Activated T-helper 1 cell treated with anti-CD3 and anti-CD28 coated beads, Interleukin-12 subunit alpha, Interleukin-12 subunit beta, Interleukin-2, Interleukin-4 antibody, amounts not matched to agents 30 ng/mL and 10 ng/mL and 1 ng/mL, durations not matched to agents 14 hours and 24 hours and 36 hours (primary cell): ENCODE data around the gene PIP5K1B. TPM values are rescaled to one million over a fixed set of nuclear protein-coding genes. Genes with fewer than 3 reads are reported as not detected.
"Not testable (repeated sequence)": the region's sequence is repeated elsewhere in the genome, so short reads cannot be mapped to it uniquely, and the experiment has no call there.

Source experiments
- DNase-seq: peaks from one replicate; pipeline ENCODE4 v3.0.0; 2021; ENCODE audit warnings: low spot score
- H3K27ac Mint-ChIP-seq: one replicate; pipeline ENCODE4 v1.8.0; 2021; ENCODE audit warnings: mild to moderate bottlenecking, mixed read lengths
- H3K27me3 Mint-ChIP-seq: one replicate; pipeline ENCODE4 v1.8.0; 2022; ENCODE audit warnings: mild to moderate bottlenecking, moderate library complexity, mixed read lengths; ENCODE audit not compliant: insufficient read depth
- H3K36me3 Mint-ChIP-seq: one replicate; pipeline ENCODE4 v1.8.0; 2021; ENCODE audit warnings: low read depth, mixed read lengths
- H3K4me1 Mint-ChIP-seq: one replicate; pipeline ENCODE4 v1.8.0; 2021; ENCODE audit warnings: low read depth, mixed read lengths
- H3K4me3 Mint-ChIP-seq: one replicate; pipeline ENCODE4 v1.8.0; 2021; ENCODE audit warnings: mild to moderate bottlenecking, moderate library complexity, mixed read lengths
- H3K9me3 Mint-ChIP-seq: one replicate; pipeline ENCODE4 v1.8.0; 2021; ENCODE audit warnings: mixed read lengths
- intact Hi-C: fragments of 100-400 bp; cut with micrococcal nuclease; formaldehyde crosslinking; loops from one replicate; pipeline ENCODE4 v1.15.1; 2024
- total RNA-seq: library from RNA; stranded (reverse); gene quantifications from 2 replicates; pipeline ENCODE4 v1.2.3, GENCODE V29; 2022

Gene PIP5K1B
- total RNA-seq, 1 donor from 2014 or later = 77.4 TPM

GRCh38 chr9:69036309-69036708 is 331.3 kb downstream of the PIP5K1B start:
- Mint-ChIP-seq H3K27ac (peak overlapping the region; percentile 78), H3K27me3 (no peaks in the 10 kb centered on the region), H3K36me3 (peaks cover 7% of the 10 kb centered on the region), H3K4me3 (peak overlapping the region; percentile 88), H3K9me3 (no peaks in the 10 kb centered on the region), H3K4me1 (peaks cover 9% of the 10 kb centered on the region)
- intact Hi-C loops = loop anchor here (5.0 kb wide), 6 partner anchors 64 to 1376 kb away; partner anchors contain the start of genes KLF9 and TJP2
- no peak for DNase-seq

- H3K27ac Mint-ChIP-seq = peak overlapping the region; percentile 78
- intact Hi-C loops = loop anchor here (5.0 kb wide), 6 partner anchors 64 to 1376 kb away; partner anchors contain the start of genes KLF9 and TJP2
- peaks cover 7% of the 10 kb centered on the region for H3K36me3 Mint-ChIP-seq
- no peaks in the 10 kb centered on the region for H3K9me3 Mint-ChIP-seq
- no peak for DNase-seq
- peak overlapping the region; percentile 88 for H3K4me3 Mint-ChIP-seq
- peaks cover 8% of the 10 kb centered on the region for H3K4me1 Mint-ChIP-seq
- H3K27me3 Mint-ChIP-seq = no peaks in the 10 kb centered on the region
Observed at GRCh38 chr9:69036799-69037198, 331.8 kb downstream of the PIP5K1B start.

GRCh38 chr9:69040646-69041045 is 335.6 kb downstream of the PIP5K1B start:
- peaks cover 24% of the 10 kb centered on the region for H3K4me1 Mint-ChIP-seq
- intact Hi-C loops = no loop called here

GRCh38 chr9:69044240-69045219 is 339.5 kb downstream of the PIP5K1B start:
- DNase-seq = no peak
- peak overlapping the region; percentile 61 for H3K4me3 Mint-ChIP-seq

More at GRCh38 chr9:69040646-69041045, 335.6 kb downstream of the PIP5K1B start:
- H3K27me3 Mint-ChIP-seq = no peaks in the 10 kb centered on the region
- no peak overlapping the region for H3K27ac Mint-ChIP-seq
- no peak for DNase-seq
- H3K9me3 Mint-ChIP-seq = no peaks in the 10 kb centered on the region
- H3K36me3 Mint-ChIP-seq = peaks cover 12% of the 10 kb centered on the region
- no peak overlapping the region for H3K4me3 Mint-ChIP-seq

GRCh38 chr9:69045821-69046220 is 340.8 kb downstream of the PIP5K1B start:
- H3K27ac Mint-ChIP-seq = no peak overlapping the region
- DNase-seq = no peak
- peaks cover 19% of the 10 kb centered on the region for H3K4me1 Mint-ChIP-seq
- H3K4me3 Mint-ChIP-seq = no peak overlapping the region
- peaks cover 13% of the 10 kb centered on the region for H3K36me3 Mint-ChIP-seq
- H3K27me3 Mint-ChIP-seq = no peaks in the 10 kb centered on the region
- intact Hi-C loops = no loop called here
- no peaks in the 10 kb centered on the region for H3K9me3 Mint-ChIP-seq

More at GRCh38 chr9:69044240-69045219, 339.5 kb downstream of the PIP5K1B start:
- Mint-ChIP-seq H3K27ac (peak overlapping the region; percentile 87), H3K36me3 (peaks cover 13% of the 10 kb centered on the region), H3K9me3 (no peaks in the 10 kb centered on the region), H3K4me1 (peaks cover 19% of the 10 kb centered on the region), H3K27me3 (no peaks in the 10 kb centered on the region)
- intact Hi-C loops = no loop called here

- no peaks in the 10 kb centered on the region for H3K9me3 Mint-ChIP-seq
- no peak overlapping the region for H3K4me3 Mint-ChIP-seq
- H3K27ac Mint-ChIP-seq = no peak overlapping the region
- peaks cover 11% of the 10 kb centered on the region for H3K36me3 Mint-ChIP-seq
- H3K4me1 Mint-ChIP-seq = peaks cover 19% of the 10 kb centered on the region
- H3K27me3 Mint-ChIP-seq = no peaks in the 10 kb centered on the region
- intact Hi-C loops = no loop called here
- DNase-seq = no peak
Observed at GRCh38 chr9:69046723-69047122, 341.7 kb downstream of the PIP5K1B start.

- Mint-ChIP-seq H3K4me3 (no peak overlapping the region), H3K27ac (no peak overlapping the region), H3K36me3 (peaks cover 11% of the 10 kb centered on the region), H3K4me1 (peaks cover 19% of the 10 kb centered on the region), H3K9me3 (no peaks in the 10 kb centered on the region), H3K27me3 (no peaks in the 10 kb centered on the region)
- intact Hi-C loops = no loop called here
- no peak for DNase-seq
Observed at GRCh38 chr9:69047371-69047770, 342.3 kb downstream of the PIP5K1B start.

- no peak for DNase-seq
- H3K4me1 Mint-ChIP-seq = peaks cover 14% of the 10 kb centered on the region
- intact Hi-C loops = no loop called here
- no peak overlapping the region for H3K27ac Mint-ChIP-seq
- H3K9me3 Mint-ChIP-seq = no peaks in the 10 kb centered on the region
- H3K36me3 Mint-ChIP-seq = peaks cover 13% of the 10 kb centered on the region
- H3K27me3 Mint-ChIP-seq = no peaks in the 10 kb centered on the region
- no peak overlapping the region for H3K4me3 Mint-ChIP-seq
Observed at GRCh38 chr9:69049094-69049493, 344.1 kb downstream of the PIP5K1B start.

- H3K4me3 Mint-ChIP-seq, H3K27ac Mint-ChIP-seq, DNase-seq, H3K9me3 Mint-ChIP-seq, H3K4me1 Mint-ChIP-seq, intact Hi-C loops, H3K36me3 Mint-ChIP-seq, H3K27me3 Mint-ChIP-seq: not testable (repeated sequence)
Observed at GRCh38 chr9:69050936-69051335, 345.9 kb downstream of the PIP5K1B start.

GRCh38 chr9:69054989-69055388 is 349.9 kb downstream of the PIP5K1B start:
- Mint-ChIP-seq H3K27ac (no peak overlapping the region), H3K27me3 (no peaks in the 10 kb centered on the region), H3K36me3 (peaks cover 11% of the 10 kb centered on the region), H3K4me1 (peaks cover 3% of the 10 kb centered on the region), H3K9me3 (no peaks in the 10 kb centered on the region), H3K4me3 (no peak overlapping the region)
- DNase-seq = no peak
- intact Hi-C loops = loop anchor here (1.0 kb wide), 1 partner anchor 138 kb away; no protein-coding TSS in a partner anchor

- H3K4me3 Mint-ChIP-seq = no peak overlapping the region
- no peak for DNase-seq
- no peaks in the 10 kb centered on the region for H3K9me3 Mint-ChIP-seq
- H3K27me3 Mint-ChIP-seq = no peaks in the 10 kb centered on the region
- H3K27ac Mint-ChIP-seq = no peak overlapping the region
- intact Hi-C loops = no loop called here
- peaks cover 12% of the 10 kb centered on the region for H3K36me3 Mint-ChIP-seq
- H3K4me1 Mint-ChIP-seq = peaks cover 12% of the 10 kb centered on the region
Observed at GRCh38 chr9:69056191-69056815, 351.3 kb downstream of the PIP5K1B start.

- Mint-ChIP-seq H3K4me3 (no peak overlapping the region), H3K36me3 (peaks cover 12% of the 10 kb centered on the region), H3K27ac (no peak overlapping the region)
Observed at GRCh38 chr9:69058101-69058500, 353.1 kb downstream of the PIP5K1B start.

More at GRCh38 chr9:69058101-69058500, 353.1 kb downstream of the PIP5K1B start:
- intact Hi-C loops = no loop called here
- no peak for DNase-seq
- Mint-ChIP-seq H3K4me1 (peaks cover 12% of the 10 kb centered on the region), H3K9me3 (no peaks in the 10 kb centered on the region), H3K27me3 (no peaks in the 10 kb centered on the region)
